GM06990 (cell line): ENCODE results near the gene RALGAPA2.

ENCODE experiments used
- DNase-seq: peaks from one replicate; pipeline ENCODE4 v3.0.0-alpha.2; 2011; ENCODE audit not compliant: insufficient read length; ENCODE audit errors: extremely low read depth
- H3K27me3 ChIP-seq: replicated peaks from 2 replicates; pipeline ENCODE4 v1.6.0; 2011; ENCODE audit warnings: low read length; ENCODE audit not compliant: control insufficient read depth, insufficient read depth
- H3K36me3 ChIP-seq: 2 replicates; pipeline ENCODE4 v1.5.1; 2011; ENCODE audit warnings: low read length; ENCODE audit not compliant: control insufficient read depth, insufficient read depth
- H3K4me3 ChIP-seq: replicated peaks from 2 replicates; pipeline ENCODE4 v1.5.1; 2011; ENCODE audit warnings: low read depth, mild to moderate bottlenecking, control low read depth, low read length
- TF ChIP-seq, protein P1 (sequence below): IDR thresholded peaks from 2 replicates; pipeline ENCODE4 v1.5.1; 2011; ENCODE audit warnings: low read length, control low read depth, mild to moderate bottlenecking, inconsistent platforms; ENCODE audit not compliant: insufficient read depth, poor library complexity, severe bottlenecking

Gene RALGAPA2

DNA sequence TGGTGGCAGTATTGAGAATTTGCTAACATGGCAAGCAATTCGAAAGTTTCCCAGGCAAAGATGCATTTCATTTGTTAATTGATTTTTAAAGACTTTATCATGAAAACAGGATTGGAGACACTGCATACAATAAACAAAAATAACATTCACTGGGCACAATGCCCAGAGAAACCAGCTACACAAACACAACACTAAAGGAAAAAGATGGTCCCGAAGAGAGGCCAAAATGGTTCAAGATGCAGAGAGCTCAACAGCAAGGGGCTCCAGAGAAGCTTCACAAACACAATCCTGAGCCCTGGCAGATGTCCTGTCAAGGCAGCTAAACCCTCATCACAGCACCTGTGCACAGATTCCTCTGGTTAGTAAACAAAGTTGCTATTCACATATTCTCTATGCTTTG lies 265.2 kb downstream of the RALGAPA2 start:
- TF ChIP-seq, protein P1, sequence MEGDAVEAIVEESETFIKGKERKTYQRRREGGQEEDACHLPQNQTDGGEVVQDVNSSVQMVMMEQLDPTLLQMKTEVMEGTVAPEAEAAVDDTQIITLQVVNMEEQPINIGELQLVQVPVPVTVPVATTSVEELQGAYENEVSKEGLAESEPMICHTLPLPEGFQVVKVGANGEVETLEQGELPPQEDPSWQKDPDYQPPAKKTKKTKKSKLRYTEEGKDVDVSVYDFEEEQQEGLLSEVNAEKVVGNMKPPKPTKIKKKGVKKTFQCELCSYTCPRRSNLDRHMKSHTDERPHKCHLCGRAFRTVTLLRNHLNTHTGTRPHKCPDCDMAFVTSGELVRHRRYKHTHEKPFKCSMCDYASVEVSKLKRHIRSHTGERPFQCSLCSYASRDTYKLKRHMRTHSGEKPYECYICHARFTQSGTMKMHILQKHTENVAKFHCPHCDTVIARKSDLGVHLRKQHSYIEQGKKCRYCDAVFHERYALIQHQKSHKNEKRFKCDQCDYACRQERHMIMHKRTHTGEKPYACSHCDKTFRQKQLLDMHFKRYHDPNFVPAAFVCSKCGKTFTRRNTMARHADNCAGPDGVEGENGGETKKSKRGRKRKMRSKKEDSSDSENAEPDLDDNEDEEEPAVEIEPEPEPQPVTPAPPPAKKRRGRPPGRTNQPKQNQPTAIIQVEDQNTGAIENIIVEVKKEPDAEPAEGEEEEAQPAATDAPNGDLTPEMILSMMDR: no peak
- no peak for DNase-seq
- H3K4me3 ChIP-seq: no peak overlapping the region
- no peaks in the 10 kb centered on the region for H3K36me3 ChIP-seq
- no peaks in the 10 kb centered on the region for H3K27me3 ChIP-seq

DNA sequence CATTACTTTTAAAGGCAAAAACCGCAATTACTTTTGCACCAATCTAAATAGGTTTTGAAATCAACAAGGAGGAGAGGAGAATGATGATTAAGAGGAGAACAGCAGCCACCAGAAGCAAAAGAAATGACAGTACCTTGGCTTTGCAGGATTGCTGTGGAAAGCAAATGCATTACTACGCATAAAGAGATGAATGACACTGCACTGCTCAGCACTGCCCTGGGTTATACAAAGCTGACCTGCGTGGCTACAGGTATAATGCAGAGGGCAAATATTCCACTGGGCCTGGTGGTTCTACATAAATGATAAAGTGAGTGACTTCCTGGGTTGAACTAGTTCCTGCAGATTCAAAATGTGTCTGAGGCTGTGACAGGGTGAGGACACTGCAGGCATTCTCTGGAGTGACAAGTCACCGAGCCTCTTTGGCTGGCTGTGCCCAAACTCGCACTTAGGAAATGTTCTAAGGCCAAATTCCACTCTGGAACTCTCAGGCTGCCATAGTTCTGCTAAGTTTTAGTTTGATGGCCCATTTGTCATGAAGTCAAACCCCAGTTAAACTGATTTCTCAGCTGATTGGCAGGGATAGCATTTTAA lies 265.9 kb downstream of the RALGAPA2 start:
- Histone ChIP-seq H3K27me3 (no peaks in the 10 kb centered on the region), H3K36me3 (no peaks in the 10 kb centered on the region), H3K4me3 (no peak overlapping the region)
- DNase-seq: no peak
- TF ChIP-seq, protein P1: no peak

DNA sequence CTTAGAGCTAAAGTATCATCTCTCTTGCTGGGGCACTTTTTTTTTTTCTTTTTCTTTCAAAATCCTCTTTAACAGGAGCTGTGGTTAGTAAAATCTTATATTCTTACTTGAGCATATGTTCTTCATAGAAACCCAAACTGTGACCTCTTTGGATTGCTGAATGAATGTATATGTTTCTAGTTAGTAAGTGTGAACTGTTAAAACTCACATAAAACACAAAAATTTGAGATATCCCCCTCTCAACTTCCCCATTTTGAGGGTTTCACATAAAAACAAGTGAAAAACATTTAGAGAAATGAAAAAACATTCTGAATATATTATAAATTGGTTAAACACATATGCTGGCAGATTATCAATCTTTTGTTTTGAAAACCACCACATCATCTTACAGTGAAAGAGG lies 266.4 kb downstream of the RALGAPA2 start:
- TF ChIP-seq, protein P1: no peak
- Histone ChIP-seq H3K36me3 (no peaks in the 10 kb centered on the region), H3K27me3 (no peaks in the 10 kb centered on the region), H3K4me3 (no peak overlapping the region)
- DNase-seq: no peak

DNA sequence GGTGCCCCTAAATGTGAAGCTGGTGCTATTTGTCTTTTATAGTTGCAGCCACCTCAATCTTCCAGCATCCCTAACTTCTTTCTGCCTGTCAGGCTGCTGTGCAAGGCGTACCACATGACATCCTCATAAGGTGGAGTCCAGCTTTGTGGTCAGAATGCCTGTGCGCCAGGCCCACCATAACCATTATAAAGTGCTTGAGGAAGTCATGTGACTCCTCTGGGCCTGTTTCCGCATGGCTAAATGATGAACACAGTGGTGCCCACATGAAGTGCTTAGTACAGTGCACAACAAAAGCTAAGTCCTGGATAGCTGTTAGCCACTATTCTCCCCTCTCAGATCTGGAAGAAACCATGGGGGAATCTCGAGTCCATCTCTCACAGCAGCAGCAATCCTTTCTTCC lies 268.9 kb downstream of the RALGAPA2 start:
- Histone ChIP-seq H3K36me3 (no peaks in the 10 kb centered on the region), H3K27me3 (no peaks in the 10 kb centered on the region), H3K4me3 (no peak overlapping the region)
- DNase-seq: no peak
- TF ChIP-seq, protein P1: no peak

DNA sequence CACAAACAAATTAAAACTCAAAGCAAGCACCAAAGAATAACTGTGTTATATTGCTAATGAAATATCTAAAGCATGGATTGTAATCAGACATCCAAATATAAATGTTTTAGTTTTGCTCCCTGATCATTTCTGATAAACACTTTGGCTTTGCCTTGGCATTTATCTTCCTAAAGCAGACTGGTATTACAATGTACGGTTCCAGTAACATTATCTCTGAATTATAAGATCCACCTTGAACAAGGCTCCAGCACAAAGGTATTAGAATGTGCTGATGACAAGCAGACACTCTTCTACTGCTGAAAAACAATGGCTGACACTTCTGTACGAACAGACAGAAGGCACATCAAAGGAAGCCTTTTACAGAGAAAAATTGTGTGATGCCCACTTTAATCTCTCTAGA lies 270.0 kb downstream of the RALGAPA2 start:
- no peak for DNase-seq
- TF ChIP-seq, protein P1: no peak
- Histone ChIP-seq H3K4me3 (no peak overlapping the region), H3K27me3 (no peaks in the 10 kb centered on the region), H3K36me3 (no peaks in the 10 kb centered on the region)
